ENCODE results near the gene RPLP2.

The RPLP2 gene

GRCh38 chr11:821512-822371, 12.0 kb downstream of the RPLP2 start:
- peak in 4 of 56 donors; percentile 31 to 54 (median 48) for DNase-seq

DNA sequence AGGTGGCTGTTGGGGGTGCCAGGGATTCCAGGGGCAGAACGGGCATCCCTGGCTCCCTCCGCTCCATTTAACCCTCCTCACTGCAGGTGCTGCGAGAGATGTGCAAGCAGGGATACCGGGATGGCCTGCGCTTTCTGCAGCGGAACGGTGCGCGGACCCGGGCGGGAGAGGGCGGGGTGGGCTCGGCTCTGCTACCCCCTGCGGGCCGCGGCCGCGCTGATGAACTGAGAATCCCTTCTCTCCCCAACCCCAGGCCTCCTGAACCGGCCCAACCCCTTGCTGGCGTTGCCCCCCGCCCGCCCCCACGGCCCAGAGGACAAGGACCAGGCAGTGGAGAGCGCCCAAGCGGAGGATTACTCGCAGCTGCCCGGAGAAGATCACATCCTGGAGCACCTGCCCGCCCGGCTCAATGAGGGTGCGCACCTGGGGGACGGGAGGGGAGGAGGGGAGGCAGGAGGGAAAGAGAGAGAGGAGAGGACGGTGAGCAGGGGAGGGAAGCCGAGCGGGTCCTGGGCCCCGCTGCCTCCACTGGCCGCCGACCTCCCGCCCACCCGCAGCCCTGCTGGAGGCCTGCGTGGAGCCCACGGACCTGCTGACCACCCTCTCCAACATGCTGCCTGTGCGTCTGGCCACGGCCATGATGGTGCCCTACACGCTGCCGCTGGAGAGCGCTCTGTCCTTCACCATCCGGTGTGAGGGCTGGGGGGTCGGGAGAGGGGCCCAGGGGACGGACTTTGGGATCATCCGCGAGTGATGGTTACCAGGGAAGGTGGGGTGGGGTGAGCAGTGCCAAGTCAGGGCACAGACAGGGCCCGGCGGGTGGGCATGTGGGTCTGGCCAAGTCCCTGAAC, 13.9 kb downstream of the RPLP2 start:
- DNase-seq = no peak

- DNase-seq = peak in 17 of 56 donors; percentile 17 to 61 (median 33)
These were observed 14.6 kb downstream of the RPLP2 start for GRCh38 chr11:824292-824880.

DNA sequence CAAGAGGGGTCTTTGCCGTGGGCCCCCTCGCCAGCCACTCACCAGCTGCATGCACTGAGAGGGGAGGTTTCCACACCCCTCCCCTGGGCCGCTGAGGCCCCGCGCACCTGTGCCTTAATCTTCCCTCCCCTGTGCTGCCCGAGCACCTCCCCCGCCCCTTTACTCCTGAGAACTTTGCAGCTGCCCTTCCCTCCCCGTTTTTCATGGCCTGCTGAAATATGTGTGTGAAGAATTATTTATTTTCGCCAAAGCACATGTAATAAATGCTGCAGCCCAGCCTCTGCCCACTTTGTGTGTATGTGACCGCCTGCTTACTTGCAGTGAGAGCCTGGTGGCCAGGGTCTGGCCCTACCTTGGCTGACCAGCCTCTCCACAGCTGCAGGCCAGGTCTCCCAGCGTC, 15.2 kb downstream of the RPLP2 start:
- no peak for DNase-seq

DNA sequence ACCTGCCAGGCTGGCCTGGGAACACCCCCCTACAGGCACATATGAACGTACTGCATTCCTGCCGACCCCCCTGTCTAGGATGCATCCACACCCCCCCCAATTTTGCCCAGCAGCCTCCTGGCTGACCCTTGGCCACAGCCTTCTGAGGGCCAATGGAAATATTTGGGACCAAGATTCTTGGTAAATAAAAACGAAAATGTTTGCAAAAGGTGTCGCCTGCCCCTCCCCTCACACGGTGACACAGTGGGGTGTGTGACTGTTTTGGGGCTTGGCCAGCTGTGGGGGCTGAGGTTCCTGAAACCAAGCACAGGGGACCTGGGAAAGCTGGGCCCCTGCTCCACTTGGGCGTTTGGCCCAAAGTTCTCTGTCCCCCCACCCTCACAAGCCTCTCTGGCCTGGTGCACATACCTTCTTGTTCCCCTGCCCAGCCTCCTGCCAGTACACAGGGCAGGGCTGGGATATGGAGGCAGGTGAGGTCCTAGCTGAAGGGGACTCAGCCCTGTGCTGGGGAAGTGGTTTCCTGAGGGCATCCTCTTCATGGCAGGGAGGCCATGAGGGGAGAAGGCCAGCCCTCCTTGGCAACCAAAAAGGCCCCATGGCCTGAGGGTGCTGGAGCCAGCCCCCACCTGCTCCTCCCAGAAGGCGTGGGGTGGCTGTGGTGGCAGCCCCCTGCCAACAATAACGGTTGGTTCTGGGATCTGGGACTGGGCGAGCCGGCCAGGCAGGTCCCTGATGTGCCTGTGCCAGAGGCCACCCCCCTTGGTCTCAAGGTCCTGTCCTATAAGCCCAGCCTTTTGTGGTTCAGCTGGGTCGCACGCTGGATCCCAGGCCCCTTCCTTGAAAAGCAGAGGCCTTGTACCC, 15.8 kb downstream of the RPLP2 start:
- no peak for DNase-seq

DNA sequence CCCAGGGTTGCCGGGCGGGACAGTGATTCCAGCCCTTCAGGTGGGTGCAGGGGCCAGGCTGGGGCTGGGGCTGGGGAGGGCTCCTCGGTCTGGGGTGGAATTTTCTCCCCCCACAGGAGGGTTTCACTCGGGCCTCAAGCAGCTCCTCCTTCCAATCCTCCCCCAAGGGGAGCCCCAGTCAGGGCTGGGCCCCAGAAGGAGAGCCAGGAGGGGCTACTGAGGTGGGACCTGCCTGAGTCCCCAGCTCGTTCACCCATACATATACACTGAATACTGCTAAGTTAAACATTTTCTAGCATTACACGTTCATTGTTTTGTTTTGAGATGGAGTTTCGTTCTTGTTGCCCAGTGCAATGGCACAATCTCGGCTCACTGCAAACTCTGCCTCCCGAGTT, 16.5 kb downstream of the RPLP2 start:
- DNase-seq = no peak

DNA sequence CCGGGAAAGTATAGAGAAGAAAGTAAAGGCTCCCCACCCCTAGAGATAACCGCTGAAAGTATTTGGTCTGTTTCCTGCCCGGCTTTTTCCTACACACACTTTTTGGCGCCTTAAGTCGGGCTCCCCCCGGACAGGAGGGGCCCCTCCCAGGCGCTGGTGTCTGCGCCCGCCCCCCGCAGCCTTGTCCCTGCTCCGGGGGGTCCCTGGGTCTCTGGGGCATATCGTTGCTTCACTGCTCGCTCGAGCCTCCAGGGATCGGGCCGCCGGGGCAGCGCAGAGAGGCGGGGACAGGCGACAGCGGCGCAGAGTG, 17.0 kb downstream of the RPLP2 start:
- DNase-seq = no peak

- DNase-seq = no peak
These were observed 17.6 kb downstream of the RPLP2 start for GRCh38 chr11:827146-827896.

- DNase-seq = no peak
These were observed 18.1 kb downstream of the RPLP2 start, which contains the start of gene CRACR2B for GRCh38 chr11:827897-828192. CRACR2B (plus strand) TSS chr11:827919; CDS start chr11:828608, 689 bp downstream.

DNA sequence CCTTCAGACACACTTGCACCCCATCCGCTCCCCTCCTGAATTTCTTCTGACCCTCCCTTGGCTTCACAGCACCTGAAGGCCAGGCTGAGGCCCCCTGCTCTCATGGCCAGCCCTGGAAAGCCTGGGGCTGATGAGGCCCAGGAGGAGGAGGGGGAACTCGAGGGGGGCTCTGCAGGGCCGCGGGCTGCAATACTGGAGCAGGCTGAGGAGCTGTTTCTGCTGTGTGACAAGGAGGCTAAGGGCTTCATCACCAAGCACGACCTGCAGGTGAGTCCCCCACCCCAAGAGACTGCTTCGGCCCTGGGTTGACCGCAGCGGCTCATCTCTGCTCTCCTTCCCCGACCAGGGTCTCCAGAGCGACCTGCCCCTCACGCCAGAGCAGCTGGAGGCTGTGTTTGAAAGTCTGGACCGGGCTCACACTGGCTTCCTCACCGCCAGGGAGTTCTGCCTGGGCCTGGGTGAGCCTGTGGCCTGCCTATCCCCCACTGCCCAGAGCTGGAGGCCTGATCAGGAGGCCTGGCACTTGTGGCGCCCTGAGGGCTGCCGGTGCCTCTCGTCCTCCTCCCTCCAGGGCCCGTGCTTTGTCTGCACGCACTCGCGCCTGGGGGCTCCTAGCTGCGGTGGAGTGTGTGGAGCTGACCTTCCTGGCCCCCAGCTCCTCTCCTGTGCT, 18.9 kb downstream of the RPLP2 start:
- no peak for DNase-seq

GRCh38 chr11:829176-829846, 19.5 kb downstream of the RPLP2 start:
- DNase-seq = no peak

- no peak for DNase-seq
These were observed 20.1 kb downstream of the RPLP2 start for GRCh38 chr11:829847-830294.

- DNase-seq = peak in 24 of 56 donors; percentile 5 to 77 (median 43)
These were observed 20.7 kb downstream of the RPLP2 start for GRCh38 chr11:830295-831117.

GRCh38 chr11:831118-831864, 21.5 kb downstream of the RPLP2 start:
- DNase-seq = no peak

- no peak for DNase-seq
These were observed 22.3 kb downstream of the RPLP2 start for GRCh38 chr11:831961-832528.

DNA sequence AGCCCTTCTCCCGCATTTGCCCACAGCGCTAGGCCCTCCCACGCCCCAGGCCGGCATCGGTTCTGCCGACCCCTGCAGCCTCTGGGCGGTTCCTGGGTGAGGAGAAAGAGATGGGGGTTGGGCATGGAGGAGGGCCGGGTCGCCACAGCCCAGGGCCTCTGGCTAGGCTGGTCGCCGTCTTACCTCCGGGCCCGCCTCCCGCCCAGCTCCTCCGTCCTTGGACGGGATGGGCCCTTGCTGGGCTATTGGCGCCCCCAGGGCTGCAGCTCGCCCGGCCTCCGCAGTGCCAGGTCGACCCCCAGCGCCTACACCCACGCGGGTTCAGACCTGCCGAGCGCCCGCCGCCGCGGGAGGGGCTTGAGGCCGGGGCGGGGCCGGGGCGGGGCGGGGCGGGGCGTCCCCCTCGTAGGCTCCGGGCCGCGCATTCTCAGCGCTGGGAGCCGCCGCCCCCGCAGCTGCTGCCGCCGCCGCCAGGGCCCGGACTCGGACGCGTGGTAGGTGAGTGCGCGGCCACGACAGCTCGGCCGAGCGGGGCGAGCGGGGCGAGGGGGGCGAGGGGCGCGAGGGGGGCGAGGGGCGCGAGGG, 22.9 kb downstream of the RPLP2 start, which contains the start of gene CD151:
Gene CD151 (plus strand): TSS at position 424 of the 585 bp plus-strand sequence. CDS start 3,118 bp downstream, outside the sequence.
- DNase-seq = peak in 6 of 56 donors; percentile 12 to 57 (median 42)
